HG03108 (cell line): ENCODE results near the gene NET1.
"Not testable (repeated sequence)": the region's sequence is repeated elsewhere in the genome, so short reads cannot be mapped to it uniquely, and the experiment has no call there.

Source experiments
- ATAC-seq: cut with Tn5 transposase; IDR thresholded peaks from one replicate; pipeline ENCODE4 v1.9.1; 2021; ENCODE audit warnings: moderate library complexity; ENCODE audit not compliant: unreplicated experiment

NET1 gene

DNA sequence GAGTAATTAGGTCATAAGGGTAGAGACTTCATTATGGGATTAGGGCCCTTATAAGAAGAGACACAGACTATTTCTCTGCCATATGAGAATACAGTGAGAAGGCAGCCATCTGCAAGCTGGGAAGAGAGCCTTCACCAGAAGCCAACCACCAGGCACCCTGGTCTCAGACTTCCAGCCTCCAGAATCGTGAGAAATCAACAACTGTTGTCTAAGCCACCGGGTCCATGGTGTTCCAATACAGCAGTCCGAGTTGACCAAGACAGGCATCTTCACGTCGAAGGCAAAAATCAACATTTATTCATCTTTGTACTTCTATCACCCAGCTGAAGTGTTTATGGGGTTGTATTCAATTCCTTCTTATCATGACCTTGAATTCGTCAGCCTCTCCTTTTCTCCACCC lies 13.0 kb upstream of the NET1 start:
- no peak for ATAC-seq

DNA sequence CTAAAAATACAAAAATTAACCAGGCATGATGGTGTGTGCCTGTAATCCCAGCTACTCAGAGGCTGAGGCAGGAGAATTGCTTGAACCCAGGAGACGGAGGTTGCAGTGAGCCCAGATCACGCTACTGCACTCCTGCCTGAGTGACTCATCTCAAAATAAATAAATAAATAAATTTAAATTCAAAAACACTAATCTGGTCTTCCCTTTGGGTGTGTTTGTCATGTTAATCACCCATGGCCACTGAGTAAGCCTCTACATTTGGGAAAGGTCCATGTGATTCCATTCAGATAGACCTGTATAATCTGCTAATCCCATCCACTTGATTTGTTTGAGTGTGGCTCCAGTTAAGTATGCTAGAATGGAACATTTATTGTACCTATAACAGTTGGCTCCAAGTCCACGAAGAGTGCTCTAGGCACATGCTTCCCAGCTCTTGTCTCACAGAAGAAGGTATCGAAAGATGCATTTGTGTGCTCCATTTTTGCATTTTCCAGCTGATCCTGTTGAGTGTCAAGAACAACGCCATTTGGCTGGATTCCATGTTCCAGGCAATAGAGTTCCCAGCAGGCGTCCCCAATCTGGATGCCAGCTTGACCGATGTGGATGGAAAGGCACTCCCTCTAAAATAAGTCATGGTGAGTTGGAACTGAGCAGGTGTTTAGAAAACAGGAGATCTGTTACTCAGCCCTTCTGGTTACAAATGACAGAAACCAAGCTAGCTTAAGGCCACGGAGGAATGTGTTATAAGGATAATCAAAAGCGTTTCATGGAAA lies 11.7 kb upstream of the NET1 start:
- ATAC-seq = no peak

DNA sequence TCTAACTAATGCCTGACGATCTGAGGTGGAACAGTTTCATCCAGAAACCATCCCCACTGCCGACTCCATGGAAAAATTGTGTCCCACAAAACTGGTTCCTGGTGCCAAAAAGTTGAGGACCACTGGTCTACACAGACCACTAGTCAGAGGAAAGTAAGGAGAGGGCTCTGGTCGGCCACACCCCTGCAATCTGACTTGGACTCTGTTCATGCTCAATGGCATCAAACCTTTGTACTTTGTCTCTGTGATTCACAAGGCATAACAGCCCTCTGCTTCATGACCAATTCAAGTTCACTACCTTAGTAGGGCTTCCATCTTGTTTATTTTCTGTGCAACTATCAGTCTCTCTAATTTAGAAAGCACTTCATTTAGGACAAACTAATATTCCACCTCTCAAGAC lies 9.6 kb upstream of the NET1 start:
- no peak for ATAC-seq

DNA sequence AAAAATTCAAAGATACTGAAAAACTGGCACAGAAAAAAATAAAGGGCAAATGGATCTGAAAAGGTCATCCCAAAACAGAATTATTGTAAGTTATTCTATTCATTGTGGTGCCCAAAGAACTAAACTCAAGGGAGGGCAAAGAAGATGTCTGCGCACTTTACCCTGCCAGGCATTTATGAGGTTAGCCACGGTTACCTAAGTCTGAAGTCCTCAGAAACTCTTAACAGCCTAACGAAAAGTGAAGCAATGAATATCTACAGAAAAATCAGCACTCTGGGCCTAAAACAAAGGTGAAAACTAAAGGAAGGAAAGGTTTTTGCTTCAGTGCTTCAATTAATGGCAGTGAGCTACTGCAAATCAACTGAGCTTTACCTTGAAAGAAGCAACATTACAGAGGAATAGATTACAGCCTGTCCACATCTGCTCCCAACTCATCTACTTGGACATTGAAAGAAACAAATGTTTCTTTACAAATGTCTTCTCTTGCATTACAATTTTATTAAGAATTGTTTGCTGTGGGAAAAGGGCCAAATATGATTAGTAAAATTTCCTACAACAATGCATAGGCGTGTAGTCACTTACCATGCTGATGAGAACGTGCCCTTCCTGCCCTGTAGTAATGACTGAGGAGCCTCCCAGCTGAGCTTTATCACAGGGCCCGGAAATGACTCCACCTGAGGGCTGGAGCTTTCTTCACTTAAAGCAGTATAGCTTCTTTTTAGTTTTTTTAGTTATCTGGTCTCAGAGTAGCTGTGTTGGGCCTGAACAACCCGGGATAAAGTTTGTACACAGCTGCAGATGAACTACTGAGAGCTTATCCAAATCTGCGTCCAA lies 7.9 kb upstream of the NET1 start, which contains the start of gene TUBAL3:
Gene TUBAL3, minus strand, starts transcription at position 621 of the 834 bp plus-strand sequence. Its CDS starts 36 bp downstream, at position 585.
- no peak for ATAC-seq

DNA sequence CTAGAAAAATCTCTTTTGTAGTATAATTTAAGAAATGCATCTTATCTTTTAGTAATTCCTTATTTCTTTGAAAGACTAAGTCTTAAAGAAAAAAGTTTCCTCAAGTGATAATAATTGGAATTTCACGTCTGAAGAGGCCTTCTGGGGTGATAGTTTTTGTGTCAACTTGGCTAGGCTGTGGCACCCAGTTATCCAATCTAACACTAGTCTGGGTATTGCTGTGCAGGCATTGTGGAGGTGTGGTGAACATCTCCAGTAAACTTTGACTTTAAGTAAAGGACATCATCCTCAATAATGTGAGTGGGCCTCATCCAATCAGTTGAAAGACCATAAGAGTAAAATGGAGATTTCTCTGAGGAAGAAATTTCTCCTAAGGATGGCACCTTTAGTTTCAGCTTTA lies 5.4 kb upstream of the NET1 start:
- no peak for ATAC-seq

- not testable (repeated sequence) for ATAC-seq
These were observed 1.6 kb upstream of the NET1 start for GRCh38 chr10:5410787-5411186.

GRCh38 chr10:5411941-5412276 lies 448 bp upstream of the NET1 start:
- no peak for ATAC-seq

DNA sequence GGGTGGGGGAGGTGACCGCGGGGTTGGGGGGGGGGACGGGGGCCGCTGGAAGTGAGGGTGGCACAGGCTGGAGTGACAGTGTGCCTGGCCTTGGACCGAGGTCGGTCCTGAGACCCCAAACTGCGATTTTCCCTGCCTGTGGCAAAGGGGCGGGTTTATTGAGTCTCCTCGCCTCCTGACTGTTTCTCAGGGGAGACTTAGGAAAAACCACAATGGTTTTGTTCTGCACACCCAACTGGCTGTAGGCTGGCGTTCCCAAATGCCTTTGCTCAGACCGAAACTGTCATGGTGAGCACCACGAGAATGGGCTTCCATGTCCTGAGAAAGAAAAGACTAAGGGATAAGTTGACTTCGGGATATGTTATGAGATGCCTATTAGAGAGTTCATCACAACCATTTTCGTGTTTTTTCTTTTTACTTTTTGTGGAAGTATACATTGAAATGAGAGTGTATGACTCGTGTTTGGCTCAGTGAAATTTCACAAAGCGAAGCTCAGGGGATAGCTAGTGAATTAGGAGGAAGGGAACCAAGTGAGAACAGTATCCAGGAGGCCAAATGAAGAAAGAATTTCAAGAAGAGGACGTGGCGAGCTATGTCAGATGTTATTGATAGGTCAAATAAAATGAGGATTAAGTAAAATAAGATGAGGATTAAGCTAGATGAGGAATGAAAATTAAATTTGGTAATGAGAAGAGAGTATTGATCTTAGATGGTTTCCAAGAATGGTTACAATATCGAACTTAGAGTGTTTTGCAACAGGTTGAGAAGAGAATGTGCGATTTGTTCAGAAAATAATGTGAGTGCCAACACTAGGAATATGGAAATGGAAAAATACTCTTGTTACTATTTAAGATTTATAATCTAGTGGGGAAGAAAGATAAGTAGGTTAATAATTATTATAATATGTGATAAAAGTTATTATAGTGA lies 918 bp downstream of the NET1 start:
- no peak for ATAC-seq

DNA sequence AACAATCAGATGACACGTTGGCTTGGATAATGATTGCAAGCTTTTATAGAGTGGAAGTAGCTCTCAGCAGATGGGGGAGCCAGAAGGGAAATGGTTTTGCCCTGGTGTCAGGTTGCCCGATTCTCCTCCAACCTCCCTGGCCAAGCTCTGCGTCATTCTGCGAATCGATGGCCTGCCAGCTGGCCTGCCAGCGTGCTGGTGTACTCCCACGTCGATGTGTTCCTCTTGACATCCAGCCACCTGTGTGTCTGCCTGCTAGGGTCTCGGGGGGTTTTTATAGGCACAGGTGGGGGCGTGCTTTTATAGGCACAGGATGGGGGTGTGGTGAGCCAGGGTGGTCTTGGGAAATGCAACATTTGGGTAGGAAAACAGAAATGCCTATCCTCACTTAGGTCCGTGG lies 4.6 kb downstream of the NET1 start:
- no peak for ATAC-seq

- no peak for ATAC-seq
These were observed 6.2 kb downstream of the NET1 start for GRCh38 chr10:5418584-5418983.

GRCh38 chr10:5419466-5420094 lies 7.2 kb downstream of the NET1 start:
- no peak for ATAC-seq

- ATAC-seq = no peak
These were observed 11.4 kb downstream of the NET1 start for GRCh38 chr10:5423771-5424170.

- ATAC-seq = no peak
These were observed 12.4 kb downstream of the NET1 start for GRCh38 chr10:5424751-5425150.

DNA sequence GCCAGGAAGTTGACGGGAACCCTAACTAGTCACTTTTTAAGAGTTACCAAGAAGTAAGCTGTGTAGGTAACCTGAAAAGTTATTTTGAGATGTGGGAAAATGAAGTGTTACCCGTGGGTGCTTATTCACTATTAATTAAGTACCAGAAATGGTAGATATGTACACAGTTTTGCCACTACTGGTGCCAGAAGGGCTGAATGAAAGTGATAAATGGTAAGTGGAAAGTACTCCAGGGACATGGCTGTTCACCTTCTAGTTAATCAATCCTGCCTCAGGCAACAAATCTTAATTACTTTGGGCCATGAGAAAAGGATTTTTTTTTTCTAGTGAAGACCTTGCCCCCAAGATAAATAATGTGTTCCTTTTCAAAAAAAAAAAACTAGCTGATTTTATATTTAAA lies 15.8 kb downstream of the NET1 start:
- no peak for ATAC-seq

- no peak for ATAC-seq
These were observed 20.8 kb downstream of the NET1 start for GRCh38 chr10:5433182-5433581.

GRCh38 chr10:5434017-5434753 lies 21.8 kb downstream of the NET1 start:
- ATAC-seq = no peak

GRCh38 chr10:5435328-5435727 lies 23.0 kb downstream of the NET1 start:
- no peak for ATAC-seq

DNA sequence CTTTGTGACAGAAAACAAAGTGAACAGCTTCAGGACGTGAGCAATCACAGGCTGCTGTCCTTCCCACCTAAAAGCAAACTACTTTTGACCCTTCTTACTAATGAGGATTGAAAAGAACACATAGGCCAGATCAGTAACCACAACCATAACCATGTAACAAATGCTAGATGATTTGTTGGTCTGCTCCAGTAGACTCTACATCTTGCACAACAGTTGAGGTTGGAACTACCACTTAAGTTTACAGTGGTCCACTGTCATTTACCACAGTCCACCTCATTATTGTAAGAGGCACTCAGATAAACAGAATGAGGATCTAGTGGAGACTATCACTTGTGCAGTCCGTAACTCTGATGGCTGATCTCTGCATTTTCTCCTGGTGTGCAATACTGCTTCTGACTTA lies 27.8 kb downstream of the NET1 start:
- ATAC-seq = no peak

DNA sequence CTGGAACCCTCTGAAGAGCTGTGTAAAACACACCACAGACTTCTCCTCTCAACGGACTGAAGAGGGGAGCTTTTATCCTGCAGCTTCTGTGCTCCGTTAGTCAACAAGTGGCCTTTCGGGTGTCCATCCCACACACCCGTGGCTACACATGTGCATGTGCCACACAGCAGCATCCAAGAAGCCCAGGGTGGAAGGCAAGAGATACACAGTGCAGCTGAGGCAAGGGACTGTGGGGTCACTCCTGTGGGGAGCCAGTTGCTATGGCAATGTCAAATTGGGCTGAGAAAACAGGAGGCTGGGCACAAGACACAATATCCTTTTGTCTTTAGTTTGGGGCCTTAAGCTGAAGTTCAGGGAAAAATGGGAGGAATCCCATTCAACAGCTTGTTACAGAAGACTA lies 28.7 kb downstream of the NET1 start:
- no peak for ATAC-seq
